RWPE1 (cell line): ENCODE data around the gene FAM180A.

ENCODE experiments used
- CTCF ChIA-PET: fragments of 350-600 bp; sonication (Branson Sonifier 250); formaldehyde crosslinking; extraction: SDS; loops from one replicate; lab custom pipeline; 2021; lab: Yijun Ruan, JAX
- POLR2A ChIA-PET: fragments of 400-600 bp; formaldehyde crosslinking; extraction: SDS; loops from one replicate; lab custom pipeline; 2020; ENCODE audit warnings: antibody characterized with exemption; ENCODE audit not compliant: low non-redundant PET; lab: Yijun Ruan, JAX
- DNase-seq: peaks from one replicate; pipeline ENCODE4 v3.0.0; 2012; ENCODE audit warnings: low spot score
- H3K27ac ChIP-seq: fragments of 450-650 bp; 2 replicates; pipeline ENCODE4 v1.5.1; 2017
- CTCF ChIP-seq: fragments of 450-650 bp; conservative IDR thresholded peaks from 2 replicates; pipeline ENCODE4 v1.5.1; 2017; ENCODE audit warnings: low read depth, mild to moderate bottlenecking

Gene FAM180A

GRCh38 chr7:135773464-135773863 is 24.9 kb upstream of the FAM180A start:
- POLR2A ChIA-PET: no interaction called here
- TF ChIP-seq CTCF: no peak
- H3K27ac ChIP-seq: no peak overlapping the region
- CTCF ChIA-PET: interaction anchor here (0.6 kb wide), 1 partner anchor 333 kb away, joined by 4 read pairs; no protein-coding TSS in a partner anchor
- no peak for DNase-seq

- DNase-seq: no peak
- ChIA-PET POLR2A (no interaction called here), CTCF (interaction anchor here (0.6 to 1.5 kb wide), 2 partner anchors 100 to 332 kb away, joined by 4 to 5 read pairs; no protein-coding TSS in a partner anchor)
- no peak overlapping the region for H3K27ac ChIP-seq
- TF ChIP-seq CTCF: no peak
Measured at GRCh38 chr7:135772639-135773222, 24.1 kb upstream of the FAM180A start.

GRCh38 chr7:135771961-135772638 is 23.5 kb upstream of the FAM180A start:
- CTCF ChIA-PET: interaction anchor here (1.5 kb wide), 1 partner anchor 99 kb away, joined by 5 read pairs; no protein-coding TSS in a partner anchor
- H3K27ac ChIP-seq: no peak overlapping the region
- TF ChIP-seq CTCF: no peak
- POLR2A ChIA-PET: no interaction called here
- DNase-seq: peak; percentile 9

- CTCF ChIA-PET: interaction anchor here (0.6 kb wide), 1 partner anchor 1316 kb away, joined by 3 read pairs; no protein-coding TSS in a partner anchor
- TF ChIP-seq CTCF: no peak
- H3K27ac ChIP-seq: no peak overlapping the region
- POLR2A ChIA-PET: no interaction called here
- DNase-seq: no peak
Measured at GRCh38 chr7:135771051-135771450, 22.4 kb upstream of the FAM180A start.

GRCh38 chr7:135770139-135770710 is 21.6 kb upstream of the FAM180A start:
- ChIA-PET CTCF (no interaction called here), POLR2A (no interaction called here)
- no peak overlapping the region for H3K27ac ChIP-seq
- TF ChIP-seq CTCF: no peak
- no peak for DNase-seq

GRCh38 chr7:135769005-135769802 is 20.6 kb upstream of the FAM180A start:
- POLR2A ChIA-PET: no interaction called here
- CTCF ChIA-PET: no interaction called here

More at GRCh38 chr7:135769005-135769802, 20.6 kb upstream of the FAM180A start:
- DNase-seq: no peak
- TF ChIP-seq CTCF: no peak
- H3K27ac ChIP-seq: no peak overlapping the region
